GM21723 (cell line): ENCODE measurements around the gene ZNF587B.
"Not testable (repeated sequence)": the region's sequence is repeated elsewhere in the genome, so short reads cannot be mapped to it uniquely, and the experiment has no call there.

Experiments used
- ATAC-seq: cut with Tn5 transposase; IDR thresholded peaks from one replicate; pipeline ENCODE4 v1.9.1; 2021; ENCODE audit warnings: mild to moderate bottlenecking, moderate library complexity; ENCODE audit not compliant: unreplicated experiment

ZNF587B gene

DNA sequence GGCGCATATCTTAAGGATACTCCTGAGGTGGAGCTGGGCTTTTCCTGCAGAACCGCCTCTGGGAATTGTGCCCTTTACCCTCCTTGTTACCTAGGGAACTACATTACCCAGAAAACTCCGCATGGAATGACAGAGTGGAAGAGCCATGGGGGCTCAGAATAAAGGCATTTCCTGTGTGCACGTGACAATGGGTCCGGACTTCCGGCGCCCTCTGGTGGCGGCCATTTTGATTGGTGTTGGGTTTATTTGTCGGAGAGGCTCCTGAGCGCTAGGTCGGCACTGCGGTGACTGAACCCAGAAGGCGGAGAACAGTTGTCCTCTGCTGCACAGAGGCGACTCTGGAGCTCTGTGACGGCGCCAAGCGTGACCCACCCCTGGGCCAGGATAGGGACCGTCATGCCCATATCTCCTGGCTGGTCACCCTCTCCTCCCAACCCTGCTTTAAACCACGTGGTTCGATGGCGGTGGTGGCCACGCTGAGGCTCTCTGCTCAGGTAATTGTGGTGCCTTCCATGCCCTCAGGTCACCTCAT, at the start of gene ZNF587B:
ZNF587B (plus strand) TSS at position 229 of the 532 bp plus-strand sequence; CDS start at position 459, 230 bp downstream.
- ATAC-seq, result no peak

DNA sequence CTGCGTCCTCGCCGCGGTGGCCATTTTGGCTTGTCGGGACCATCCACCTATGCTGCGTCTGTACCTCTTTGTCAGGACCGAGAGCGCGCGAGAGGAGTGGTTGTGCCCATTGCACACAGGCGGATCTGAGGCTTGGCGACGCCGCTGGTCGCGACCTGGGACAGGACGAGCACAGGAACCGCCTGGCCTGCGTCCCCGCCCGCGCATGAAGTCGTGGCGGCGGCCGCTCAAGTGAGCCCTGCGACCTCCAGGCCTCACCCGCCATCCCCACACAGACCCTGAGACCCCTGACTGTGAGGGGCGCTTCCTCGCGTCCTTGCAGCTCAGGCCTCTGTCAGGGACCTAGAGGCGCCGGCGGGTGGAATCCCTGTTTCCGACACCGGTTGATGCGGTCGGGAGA, 43.8 kb upstream of the ZNF587B start:
- ATAC-seq, result no peak

DNA sequence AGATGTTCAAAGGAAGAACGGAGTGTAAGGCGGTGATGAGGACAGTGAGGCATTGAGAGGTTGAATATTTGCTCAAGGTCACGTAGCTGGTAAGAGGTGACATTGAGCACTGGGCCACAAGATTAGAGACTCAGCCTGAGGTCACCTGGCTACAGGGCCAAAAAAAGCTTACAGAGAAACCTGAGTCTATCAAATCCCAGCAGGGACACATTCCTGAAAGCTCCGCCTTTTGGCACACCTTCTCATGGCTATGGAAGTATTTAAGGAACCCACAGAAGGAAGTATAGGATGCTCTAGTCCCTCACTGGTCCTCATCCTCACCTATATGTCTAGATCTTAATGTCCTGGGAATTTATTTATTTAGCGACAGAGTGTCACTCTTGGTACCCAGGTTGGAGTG, 43.2 kb upstream of the ZNF587B start:
- no peak for ATAC-seq

DNA sequence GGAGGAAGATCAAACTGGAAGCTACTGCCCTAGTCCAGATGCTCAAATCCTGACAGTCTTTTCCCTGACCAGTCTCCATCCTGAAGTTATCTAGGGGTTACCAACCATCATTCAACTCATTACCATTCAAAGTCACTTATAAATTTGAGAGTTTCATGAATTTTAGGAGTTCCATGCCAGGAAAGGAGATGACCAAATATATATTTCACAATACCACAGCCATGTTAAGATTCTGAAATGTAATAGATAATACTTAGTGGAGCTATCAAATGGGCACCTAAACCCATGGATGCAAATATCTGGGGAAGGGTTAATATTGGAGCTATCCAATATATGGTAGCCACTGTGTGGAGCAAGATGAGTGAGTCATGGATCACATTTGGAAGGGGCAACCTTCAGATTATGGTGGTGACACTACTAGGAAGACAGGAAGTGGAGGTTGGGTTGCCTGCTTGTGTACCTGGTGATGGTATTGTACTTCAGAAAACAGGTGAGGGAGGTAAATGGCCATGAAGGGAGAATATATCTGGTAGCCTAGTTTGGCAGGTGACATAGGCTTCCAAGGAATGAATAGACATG, 41.9 kb upstream of the ZNF587B start:
- ATAC-seq, result no peak

DNA sequence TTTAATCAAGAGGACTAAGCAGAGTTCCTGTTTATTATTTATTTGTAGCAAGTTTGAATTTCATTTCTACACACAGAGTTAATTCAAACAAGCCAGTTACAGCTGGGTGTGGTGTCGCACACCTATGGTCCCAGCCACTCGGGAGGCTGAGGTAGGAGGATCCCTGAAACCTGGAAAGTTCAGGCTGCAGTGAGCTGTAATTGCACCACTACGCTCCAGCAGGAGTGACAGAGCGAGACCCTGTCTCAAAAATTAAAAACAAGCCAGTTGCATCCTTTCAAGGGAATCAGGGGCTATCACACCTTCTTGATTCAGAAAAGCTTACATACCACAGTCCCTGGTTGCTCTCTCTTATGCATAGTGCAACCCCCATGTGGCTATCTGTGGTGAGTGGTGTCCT, 40.8 kb upstream of the ZNF587B start:
- no peak for ATAC-seq

DNA sequence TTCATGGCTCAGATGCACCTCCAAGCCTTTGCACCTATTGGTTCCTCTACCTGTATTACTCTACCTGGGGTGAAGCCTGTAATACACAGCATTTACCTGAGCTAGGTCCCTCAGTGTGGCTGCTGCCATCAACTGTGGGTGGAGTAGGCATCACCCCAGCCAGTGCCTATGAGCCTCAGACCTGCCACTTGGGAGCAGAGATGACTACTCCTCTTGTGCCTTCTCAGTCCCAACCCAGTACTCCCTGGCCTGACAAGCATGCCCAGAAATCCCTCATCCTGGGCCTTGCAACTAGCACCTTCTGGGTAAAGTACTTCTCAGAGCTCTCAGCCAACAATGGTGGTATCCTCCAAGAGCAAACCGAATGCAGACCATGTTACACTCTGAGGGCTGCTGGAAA, 33.5 kb upstream of the ZNF587B start:
- not testable (repeated sequence) for ATAC-seq

DNA sequence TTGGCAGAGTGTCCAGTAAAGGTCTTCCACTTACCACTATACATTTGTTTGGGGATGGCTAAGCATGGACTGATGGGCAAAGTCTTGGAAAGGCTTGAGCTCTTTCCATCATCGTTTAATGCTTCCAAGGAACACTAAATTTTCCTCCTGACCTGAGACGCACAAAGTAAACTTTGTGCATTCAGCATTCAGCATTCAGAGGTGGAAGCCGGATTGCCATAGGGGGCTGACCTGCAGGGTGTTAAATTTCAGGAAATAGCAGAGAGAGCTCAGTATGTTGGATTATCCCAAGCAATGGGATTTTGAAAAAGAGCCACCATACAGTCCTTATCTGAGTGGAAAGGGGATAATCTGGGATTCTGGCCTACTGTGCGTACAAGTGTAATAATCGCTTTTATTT, 29.4 kb upstream of the ZNF587B start:
- no peak for ATAC-seq

DNA sequence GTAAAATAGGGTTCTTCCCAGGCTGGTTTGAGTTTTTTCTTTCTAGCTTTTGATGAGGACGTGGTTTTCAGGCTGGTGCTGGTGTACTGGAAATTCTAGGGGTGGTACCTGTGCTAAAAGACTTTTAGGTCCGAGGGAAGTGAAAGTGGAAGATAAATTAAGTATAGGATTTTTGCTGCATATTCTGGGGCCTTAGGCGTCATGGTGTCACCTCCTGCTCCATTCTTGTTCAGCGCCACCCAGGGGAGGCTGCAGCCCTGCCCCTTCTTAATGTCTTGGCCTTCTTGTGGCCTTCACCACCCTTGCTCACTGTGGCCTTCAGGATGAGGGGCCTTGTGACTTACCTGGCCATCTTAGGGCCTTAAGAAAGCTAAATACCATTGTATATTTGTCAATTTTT, 27.8 kb upstream of the ZNF587B start:
- no peak for ATAC-seq

DNA sequence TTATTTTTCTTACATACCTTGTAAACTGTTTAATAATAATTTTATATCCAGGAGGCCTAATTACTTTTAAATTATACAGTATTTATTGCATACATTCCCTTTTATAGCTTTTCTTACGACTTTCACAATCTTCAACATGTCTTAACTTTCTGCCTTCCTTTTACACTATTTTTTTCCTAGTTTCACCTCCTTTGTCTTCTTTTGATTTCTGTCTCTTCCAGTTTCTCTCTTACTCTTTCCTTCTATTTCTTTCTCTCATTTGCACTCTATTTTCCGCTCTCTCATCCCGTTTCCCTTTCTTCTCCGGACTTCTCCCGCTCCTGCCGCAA, 26.9 kb upstream of the ZNF587B start:
- ATAC-seq, result no peak

DNA sequence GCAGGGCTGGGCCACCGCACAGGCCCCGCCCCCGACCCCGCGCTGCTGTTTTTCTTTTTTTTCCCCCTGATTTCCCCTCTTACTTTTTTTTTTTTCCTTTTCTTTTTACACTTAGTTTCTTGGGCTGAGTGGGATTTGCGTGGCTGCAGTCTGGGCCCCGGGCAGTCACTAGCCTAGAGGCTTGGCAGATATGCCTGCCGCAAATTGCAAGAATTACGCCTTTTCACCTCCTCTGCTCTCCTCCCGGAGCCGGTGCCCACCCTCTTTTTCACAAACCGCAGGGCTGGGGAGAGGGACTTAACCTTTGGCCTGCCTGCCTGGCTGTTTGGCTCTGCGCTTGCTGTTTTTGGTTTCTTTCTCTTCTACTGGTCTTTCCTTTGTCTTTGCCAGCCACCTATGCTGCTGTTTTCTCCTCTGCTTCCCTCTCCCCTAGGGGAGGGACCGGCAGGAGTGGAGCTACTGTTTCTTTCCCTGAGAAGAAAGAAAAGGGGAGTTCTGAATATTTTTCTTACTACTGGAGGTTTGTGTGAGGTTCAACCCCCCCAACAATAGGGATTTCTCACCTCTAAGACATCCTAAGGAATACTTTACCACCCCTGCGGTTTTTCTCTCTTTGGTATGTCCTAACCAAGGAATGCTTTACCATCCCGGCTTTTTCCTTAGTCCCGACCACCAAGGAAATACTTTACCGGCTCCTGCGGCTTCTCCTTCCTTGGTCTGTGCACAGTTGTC, 26.3 kb upstream of the ZNF587B start:
- ATAC-seq, result no peak

DNA sequence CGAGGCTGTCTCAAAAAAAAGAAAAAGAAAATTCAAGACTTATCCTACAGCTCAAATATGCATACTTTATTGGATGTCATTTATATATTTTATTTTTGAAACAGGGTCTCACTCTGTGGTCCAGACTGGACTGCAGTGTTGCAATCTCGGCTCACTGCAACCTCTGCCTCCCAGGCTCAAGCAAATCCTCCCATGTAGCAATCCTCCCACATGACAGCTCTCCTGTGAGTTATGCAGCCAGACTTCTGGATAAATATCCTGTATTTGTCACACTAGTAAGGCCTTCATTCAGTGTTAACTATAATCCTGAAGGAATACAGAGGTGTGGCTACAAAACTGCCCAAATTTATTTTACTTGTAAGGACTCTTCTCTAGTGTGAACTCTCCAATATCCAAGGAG, 22.6 kb upstream of the ZNF587B start:
- ATAC-seq, result no peak

DNA sequence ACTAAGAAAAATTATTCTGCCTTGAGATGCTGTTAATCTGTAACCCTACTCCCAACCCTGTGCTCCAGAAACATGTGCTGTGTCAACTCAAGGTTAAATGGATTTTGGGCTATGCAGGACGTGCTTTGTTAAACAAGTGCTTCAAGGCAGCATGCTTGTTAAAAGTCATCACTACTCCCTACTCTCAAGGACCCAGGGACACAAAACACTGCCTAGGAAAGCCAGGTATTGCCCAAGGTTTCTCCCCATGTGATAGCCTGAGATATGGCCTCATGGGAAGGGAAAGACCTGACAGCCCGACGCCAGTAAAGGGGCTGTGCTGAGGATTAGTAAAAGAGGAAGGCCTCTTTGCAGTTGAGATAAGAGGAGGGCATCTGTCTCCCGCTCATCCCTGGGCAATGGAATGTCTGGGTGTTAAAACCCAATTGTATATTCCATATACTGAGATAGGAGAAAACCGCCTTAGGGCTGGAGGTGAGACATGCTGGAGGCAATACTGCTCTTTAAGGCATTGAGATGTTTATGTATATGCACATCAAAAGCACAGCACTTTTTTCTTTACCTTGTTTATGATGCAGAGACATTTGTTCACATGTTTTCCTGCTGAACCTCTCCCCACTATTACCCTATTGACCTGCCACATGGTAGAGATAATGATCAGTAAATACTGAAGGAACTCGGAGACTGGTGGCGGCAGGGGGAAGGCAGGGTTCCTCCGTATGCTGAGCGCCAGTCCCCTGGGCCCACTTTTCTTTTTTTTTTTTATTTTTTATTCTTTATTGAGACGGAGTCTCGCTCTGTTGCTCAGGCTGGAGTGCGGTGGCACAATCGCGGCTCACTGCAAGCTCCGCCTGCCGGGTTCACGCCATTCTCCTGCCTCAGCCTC, 19.4 kb upstream of the ZNF587B start:
- ATAC-seq, result not testable (repeated sequence)

DNA sequence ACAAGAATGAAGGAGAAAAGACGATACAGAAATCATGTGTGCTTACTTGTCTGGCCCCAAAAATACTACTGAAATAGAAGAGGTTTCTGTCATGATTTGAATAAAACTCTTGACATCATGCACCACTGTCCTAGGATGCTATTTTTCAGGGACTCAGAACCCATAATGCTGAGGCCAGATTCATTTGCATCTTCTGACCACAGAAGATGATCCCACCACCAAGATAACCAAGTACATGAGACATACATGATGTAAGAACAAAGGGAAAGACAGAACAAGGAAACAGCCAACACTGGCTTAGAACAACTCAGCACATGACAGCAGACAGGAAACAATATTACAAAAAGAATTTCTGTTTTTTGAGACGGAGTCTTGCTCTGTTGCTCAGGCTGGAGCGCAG, 17.9 kb upstream of the ZNF587B start:
- ATAC-seq, result peak; percentile 43

DNA sequence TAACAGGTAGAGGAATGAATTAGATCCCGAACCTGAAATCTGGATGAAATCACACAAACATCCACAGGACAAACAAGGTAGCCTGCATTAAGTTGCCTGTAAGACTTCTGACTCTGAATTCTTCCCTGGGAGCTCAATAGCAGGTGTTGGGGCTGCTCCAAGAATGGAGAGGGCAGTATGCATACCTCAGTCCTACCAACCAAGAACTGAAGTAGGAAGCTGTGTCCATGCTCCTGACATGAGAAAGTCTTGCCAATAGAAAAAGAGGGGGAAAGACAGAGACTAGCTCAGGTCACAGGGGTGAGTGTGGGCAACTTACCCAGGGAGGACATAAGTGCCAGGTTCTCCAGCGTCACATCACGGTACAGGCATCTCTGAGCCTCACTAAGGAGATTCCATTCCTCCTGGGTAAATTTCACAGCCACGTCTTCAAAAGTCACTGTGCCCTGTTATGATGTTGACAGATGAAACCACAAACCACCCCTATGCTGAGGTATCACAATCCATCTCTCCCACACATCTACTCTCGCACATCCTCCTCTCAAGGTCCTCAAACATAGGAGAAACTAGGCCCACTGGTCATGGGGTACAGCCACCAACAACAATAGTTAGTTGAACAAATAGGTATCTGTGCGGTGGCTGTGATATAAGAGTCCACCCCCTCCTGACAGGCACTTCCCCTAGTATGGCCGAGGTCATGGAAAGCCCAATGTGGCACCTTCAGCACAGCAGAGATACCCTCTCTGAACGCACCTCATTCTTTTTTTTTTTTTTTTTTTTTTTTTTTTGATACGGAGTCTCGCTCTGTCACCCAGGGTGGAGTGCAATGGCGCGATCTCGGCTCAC, 16.9 kb upstream of the ZNF587B start:
- ATAC-seq, result not testable (repeated sequence)

DNA sequence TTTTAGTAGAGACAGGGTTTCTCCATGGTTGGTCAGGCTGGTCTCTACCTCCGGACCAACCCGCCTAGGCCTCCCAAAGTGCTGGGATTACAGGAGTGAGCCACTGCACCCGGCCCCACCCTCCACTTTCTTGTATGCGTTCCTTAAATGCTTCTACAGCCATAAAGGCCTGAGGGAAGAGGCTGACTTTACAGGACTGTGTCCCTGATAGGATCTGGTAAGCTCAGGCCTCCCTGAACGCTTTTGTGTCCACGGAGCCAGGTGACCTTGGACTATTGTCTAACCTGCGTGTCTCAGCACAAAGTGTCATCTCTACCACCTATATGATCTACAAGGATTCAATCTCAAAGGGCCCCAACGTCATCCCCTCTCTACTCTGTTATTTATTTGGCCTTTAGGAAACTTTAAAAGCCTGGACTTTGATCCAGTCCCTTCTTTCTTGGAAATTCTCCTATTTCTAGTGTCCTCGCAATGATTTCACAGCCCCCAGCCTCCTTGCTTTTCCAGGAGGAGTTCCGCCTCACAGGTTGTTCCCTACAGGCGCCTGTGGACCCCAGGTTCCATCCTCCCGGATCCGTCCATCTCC, 16.1 kb upstream of the ZNF587B start:
- ATAC-seq, result no peak

DNA sequence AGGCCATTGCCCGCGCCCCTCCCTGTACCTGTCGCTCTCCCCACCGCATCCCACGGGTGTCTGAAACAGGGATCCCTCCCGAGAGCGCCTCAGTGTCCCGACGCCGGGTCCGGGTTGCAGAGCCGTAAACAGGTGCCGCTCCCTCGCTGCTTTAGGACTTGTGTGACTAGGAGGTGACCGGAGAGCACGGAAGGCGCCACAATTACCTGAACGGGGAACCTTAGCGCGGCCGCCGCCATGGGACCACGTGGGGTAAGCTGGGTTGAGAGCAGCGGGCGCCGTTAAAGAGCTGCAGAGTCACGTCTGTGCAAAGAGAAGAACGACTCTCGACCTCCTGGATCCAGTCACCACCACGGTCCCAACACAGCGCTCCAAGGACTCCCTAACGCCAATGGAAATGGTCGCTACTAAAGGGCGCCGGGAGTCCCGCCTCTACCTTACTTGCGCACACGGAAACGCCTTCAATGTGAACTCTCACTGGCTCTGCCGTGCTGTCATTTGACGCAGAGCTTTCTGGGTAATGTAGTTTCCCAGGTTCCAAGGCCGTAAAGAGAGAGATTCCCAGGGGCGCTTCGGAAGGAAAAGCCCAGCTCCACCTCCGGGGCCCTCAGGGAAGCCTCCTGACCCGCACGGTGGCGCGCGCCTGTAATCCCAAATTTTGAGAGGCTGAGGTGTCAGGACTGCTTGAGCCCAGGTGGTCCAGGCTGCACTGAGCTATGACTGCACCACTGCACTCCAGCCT, 15.4 kb upstream of the ZNF587B start, which contains the start of gene ZNF552:
ZNF552 (minus strand) TSS at position 409 of the 742 bp plus-strand sequence; CDS start at position 239, 170 bp downstream.
- ATAC-seq, result peak; percentile 63

DNA sequence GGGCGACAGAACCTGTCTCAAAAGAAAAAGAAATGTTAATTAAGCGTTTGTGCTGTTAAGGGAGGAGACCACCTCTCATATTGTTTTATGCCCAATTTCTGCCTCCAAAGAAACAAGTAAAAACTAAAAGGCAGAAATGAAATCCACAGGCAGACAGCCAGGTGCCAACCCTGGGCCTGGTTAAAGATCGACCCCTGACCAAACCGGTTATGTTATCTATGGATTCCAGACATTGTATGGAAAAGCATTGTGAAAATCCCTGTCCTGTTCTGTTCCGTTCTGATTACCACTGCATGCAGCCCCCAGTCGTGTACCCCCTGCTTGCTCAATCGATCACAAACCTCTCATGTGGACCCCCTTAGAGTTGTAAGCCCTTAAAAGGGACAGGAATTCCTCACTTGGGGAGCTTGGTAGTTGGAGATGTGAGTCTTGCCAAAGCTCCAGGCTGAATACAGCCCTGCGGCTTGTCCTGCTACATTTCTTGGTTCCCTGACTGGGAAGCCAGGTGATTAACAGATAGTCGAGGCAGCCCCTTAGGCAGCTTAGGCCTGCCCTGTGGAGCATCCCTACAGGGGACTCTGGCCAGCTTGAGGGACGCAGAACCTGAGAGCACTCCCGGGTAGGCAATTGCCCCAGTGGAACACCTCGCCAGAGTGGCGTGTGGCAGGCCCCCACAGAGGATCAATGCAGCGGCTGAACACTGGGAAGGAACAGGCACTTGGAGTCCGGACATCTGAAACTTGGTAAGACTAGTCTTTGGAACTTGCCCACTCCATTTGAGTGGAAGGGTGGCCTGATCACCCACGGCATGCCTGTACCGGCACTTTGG, 14.6 kb upstream of the ZNF587B start:
- ATAC-seq, result no peak

DNA sequence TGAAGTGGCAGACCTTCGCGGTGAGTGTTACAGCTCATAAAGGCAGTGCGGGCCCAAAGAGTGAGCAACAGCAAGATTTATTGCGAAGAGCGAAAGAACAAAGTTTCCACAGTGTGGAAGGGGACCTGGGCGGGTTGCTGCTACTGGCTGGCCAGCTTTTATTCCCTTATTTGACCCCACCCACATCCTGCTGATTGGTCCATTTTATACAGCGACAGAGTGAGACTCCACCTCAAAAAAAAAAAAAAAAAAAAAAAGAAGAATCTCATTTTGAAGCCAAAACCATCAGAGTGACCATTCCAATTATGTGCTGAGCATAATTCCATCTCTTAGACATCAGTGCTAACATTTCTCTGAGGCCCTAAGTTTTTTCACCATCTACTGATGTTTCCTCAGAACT, 13.4 kb upstream of the ZNF587B start:
- ATAC-seq, result no peak

DNA sequence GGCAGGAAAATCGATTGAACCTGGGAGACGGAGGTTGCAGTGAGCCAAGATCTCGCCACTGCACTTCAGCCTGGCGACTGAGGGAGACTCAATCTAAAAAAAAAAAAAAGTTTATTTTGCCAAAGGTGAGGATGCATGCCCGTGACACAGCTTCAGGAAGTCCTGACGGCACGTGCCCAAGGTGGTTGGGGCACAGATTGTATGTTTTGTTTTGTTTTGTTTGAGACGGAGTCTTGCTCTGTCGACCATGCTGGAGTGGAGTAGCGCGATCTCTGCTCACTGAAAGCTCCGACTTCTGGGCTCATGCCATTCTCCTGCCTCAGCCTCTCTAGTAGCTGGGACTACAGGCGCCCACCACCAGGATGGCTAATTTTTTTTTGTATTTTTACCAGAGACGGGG, 12.1 kb upstream of the ZNF587B start:
- no peak for ATAC-seq
